Body of pancreas (tissue), 4 donors: Measurements from ENCODE around the gene LFNG.

Experiments
- POLR2A ChIP-seq, 3 donors: fragments of 450-650 bp; IDR thresholded peaks; one replicate each; pipeline ENCODE4 v1.6.1; 2016; ENCODE audit warnings: antibody characterized with exemption in 3 of 3, mild to moderate bottlenecking in 2 of 3
- TF ChIP-seq, protein P1 (sequence below), 7 experiments: fragments of 450-650 bp in 4 of 7; fragments of 200-600 bp in 3 of 7; sonication (generic) in 3 of 7; IDR thresholded peaks; one replicate each; pipeline ENCODE4 v1.5.1; 2016 to 2019; ENCODE audit warnings: antibody characterized with exemption in 7 of 7

DNA sequence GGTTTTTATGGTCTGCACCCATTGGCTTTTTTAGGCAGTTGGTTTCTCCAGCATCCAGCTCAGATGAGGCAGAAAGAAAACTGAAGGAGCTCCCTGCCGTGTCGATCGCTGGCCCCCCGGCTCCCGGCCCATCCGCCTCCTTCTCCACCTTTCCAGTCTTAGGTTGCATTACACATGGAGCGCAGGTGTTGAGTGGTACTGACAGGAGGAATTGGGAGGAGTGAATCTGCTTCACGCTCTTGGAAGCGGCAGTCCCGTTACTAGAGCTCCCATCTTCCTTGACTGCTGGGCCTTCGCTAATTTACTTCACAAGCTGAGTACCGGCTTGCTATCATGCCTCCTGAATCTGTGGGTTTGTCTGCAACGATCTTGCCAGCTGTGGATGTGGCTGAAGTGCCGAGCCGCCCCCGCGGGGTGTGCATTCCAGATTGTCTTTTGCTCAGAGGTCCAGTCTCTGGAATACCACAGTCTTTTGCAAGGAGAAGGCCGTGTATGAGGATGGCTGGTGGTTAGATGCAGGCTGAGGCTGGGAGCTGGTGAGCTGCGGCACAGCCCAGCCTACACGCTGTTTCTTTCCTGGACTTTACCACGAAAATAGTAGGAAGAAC lies 56.3 kb downstream of the LFNG start:
- TF ChIP-seq, protein P1, sequence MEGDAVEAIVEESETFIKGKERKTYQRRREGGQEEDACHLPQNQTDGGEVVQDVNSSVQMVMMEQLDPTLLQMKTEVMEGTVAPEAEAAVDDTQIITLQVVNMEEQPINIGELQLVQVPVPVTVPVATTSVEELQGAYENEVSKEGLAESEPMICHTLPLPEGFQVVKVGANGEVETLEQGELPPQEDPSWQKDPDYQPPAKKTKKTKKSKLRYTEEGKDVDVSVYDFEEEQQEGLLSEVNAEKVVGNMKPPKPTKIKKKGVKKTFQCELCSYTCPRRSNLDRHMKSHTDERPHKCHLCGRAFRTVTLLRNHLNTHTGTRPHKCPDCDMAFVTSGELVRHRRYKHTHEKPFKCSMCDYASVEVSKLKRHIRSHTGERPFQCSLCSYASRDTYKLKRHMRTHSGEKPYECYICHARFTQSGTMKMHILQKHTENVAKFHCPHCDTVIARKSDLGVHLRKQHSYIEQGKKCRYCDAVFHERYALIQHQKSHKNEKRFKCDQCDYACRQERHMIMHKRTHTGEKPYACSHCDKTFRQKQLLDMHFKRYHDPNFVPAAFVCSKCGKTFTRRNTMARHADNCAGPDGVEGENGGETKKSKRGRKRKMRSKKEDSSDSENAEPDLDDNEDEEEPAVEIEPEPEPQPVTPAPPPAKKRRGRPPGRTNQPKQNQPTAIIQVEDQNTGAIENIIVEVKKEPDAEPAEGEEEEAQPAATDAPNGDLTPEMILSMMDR (IDR thresholded peaks at IDR 0.05): no peak
- TF ChIP-seq POLR2A (IDR thresholded peaks at IDR 0.05): no peak
